GM23338 (cell line): ENCODE measurements around the gene HRK. TPM values are rescaled to one million over a fixed set of nuclear protein-coding genes. Genes with fewer than 3 reads are reported as not detected.
A peak's percentile ranks its signal among the peaks of the same experiment; 100 is the strongest.

Experiments
- ATAC-seq: fragments of 200-7000 bp; cut with Tn5 transposase; 3 replicates; pipeline ENCODE4 v1.9.1; 2020
- DNase-seq: peaks from one replicate; pipeline ENCODE4 v3.0.0-alpha.2; 2015; ENCODE audit warnings: low spot score
- H2AFZ ChIP-seq: fragments of 200-600 bp; sonication (generic); 2 replicates; pipeline ENCODE4 v1.8.0; 2016; ENCODE audit warnings: antibody characterized with exemption, mild to moderate bottlenecking, moderate library complexity
- H3F3A ChIP-seq: fragments of 200-600 bp; sonication (generic); replicated peaks from 2 replicates; pipeline ENCODE4 v1.8.0; 2017; ENCODE audit warnings: antibody characterized with exemption, mixed run types, low read depth
- H3K27ac ChIP-seq: fragments of 200-600 bp; sonication (generic); 2 replicates; pipeline ENCODE4 v1.6.1; 2016; ENCODE audit warnings: low read depth
- H3K27me3 ChIP-seq: fragments of 200-600 bp; sonication (generic); 2 replicates; pipeline ENCODE4 v1.8.0; 2016; ENCODE audit warnings: mild to moderate bottlenecking, mixed run types, moderate library complexity; ENCODE audit not compliant: insufficient read depth
- H3K36me3 ChIP-seq: fragments of 200-600 bp; sonication (generic); 2 replicates; pipeline ENCODE4 v1.8.0; 2016; ENCODE audit warnings: mild to moderate bottlenecking; ENCODE audit not compliant: insufficient read depth
- H3K4me1 ChIP-seq: fragments of 200-600 bp; sonication (generic); 2 replicates; pipeline ENCODE4 v1.8.0; 2016; ENCODE audit warnings: mild to moderate bottlenecking, moderate library complexity; ENCODE audit not compliant: insufficient read depth
- H3K4me2 ChIP-seq: fragments of 200-600 bp; sonication (generic); 2 replicates; pipeline ENCODE4 v1.7.1; 2017; ENCODE audit warnings: mixed run types
- H3K4me3 ChIP-seq: fragments of 200-600 bp; sonication (generic); 2 replicates; pipeline ENCODE4 v1.6.1; 2016; ENCODE audit warnings: mixed run types
- H3K79me2 ChIP-seq: fragments of 200-600 bp; sonication (generic); replicated peaks from 2 replicates; pipeline ENCODE4 v1.8.0; 2017; ENCODE audit warnings: mild to moderate bottlenecking; ENCODE audit not compliant: insufficient read depth
- H3K9me2 ChIP-seq: fragments of 200-600 bp; sonication (generic); 2 replicates; pipeline ENCODE4 v1.8.0; 2017; ENCODE audit not compliant: insufficient read depth
- H4K20me1 ChIP-seq: fragments of 200-600 bp; sonication (generic); replicated peaks from 2 replicates; pipeline ENCODE4 v1.8.0; 2017; ENCODE audit warnings: mild to moderate bottlenecking; ENCODE audit not compliant: insufficient read depth
- H3K27ac Mint-ChIP-seq: 2 replicates; pipeline ENCODE4 v1.8.0; 2020; ENCODE audit warnings: inconsistent platforms, mild to moderate bottlenecking, moderate library complexity, mixed read lengths
- H3K27me3 Mint-ChIP-seq: 3 replicates; pipeline ENCODE4 v1.8.0; 2022; ENCODE audit warnings: low read depth, mild to moderate bottlenecking, moderate library complexity, mixed read lengths, inconsistent platforms; ENCODE audit not compliant: insufficient read depth, poor library complexity
- H3K36me3 Mint-ChIP-seq: 3 replicates; pipeline ENCODE4 v1.8.0; 2021; ENCODE audit warnings: low read depth, mild to moderate bottlenecking, inconsistent platforms, moderate library complexity, mixed read lengths
- H3K4me1 Mint-ChIP-seq: 3 replicates; pipeline ENCODE4 v1.8.0; 2020; ENCODE audit warnings: mild to moderate bottlenecking, inconsistent platforms, mixed read lengths
- H3K4me3 Mint-ChIP-seq: 3 replicates; pipeline ENCODE4 v1.8.0; 2021; ENCODE audit warnings: moderate library complexity, mild to moderate bottlenecking, inconsistent platforms, mixed read lengths
- H3K9me3 Mint-ChIP-seq: 3 replicates; pipeline ENCODE4 v1.8.0; 2020; ENCODE audit warnings: moderate library complexity, mild to moderate bottlenecking, inconsistent platforms, mixed read lengths
- EZH2 ChIP-seq: fragments of 200-600 bp; sonication (generic); IDR thresholded peaks from one replicate; pipeline ENCODE4 v1.8.0; 2017; ENCODE audit warnings: antibody characterized with exemption, mild to moderate bottlenecking, low read depth; ENCODE audit not compliant: unreplicated experiment
- EZH2phosphoT487 ChIP-seq: fragments of 200-600 bp; sonication (generic); IDR thresholded peaks from one replicate; pipeline ENCODE4 v1.8.1; 2018; ENCODE audit warnings: antibody characterized with exemption; ENCODE audit not compliant: unreplicated experiment
- JUNB ChIP-seq: IDR thresholded peaks from one replicate; pipeline ENCODE4 v1.6.1; 2016; ENCODE audit warnings: antibody characterized with exemption; ENCODE audit not compliant: unreplicated experiment
- polyA plus RNA-seq: library from polyadenylated mRNA; unstranded; fragments of >200 nt; fragmentation: Nextera tagmentation; extraction: Ambion mirVana; gene quantifications from 2 replicates; pipeline ENCODE4 v1.2.1, GENCODE V29; 2016
- total RNA-seq: library from RNA; depleted of rRNA; stranded (reverse); fragments of >200 nt; shearing (Covaris generic); gene quantifications from 2 replicates; pipeline ENCODE4 v1.2.3, GENCODE V29; 2014
- TF ChIP-seq, protein P1 (sequence below), 2 experiments: fragments of 200-600 bp in 1 of 2; sonication (generic) in 1 of 2; conservative IDR thresholded peaks; 2 replicates each; pipeline versions ENCODE4 v1.5.1 to v1.6.1; 2016 to 2017; ENCODE audit warnings: antibody characterized with exemption in 2 of 2, low read depth in 2 of 2, mild to moderate bottlenecking in 2 of 2, moderate library complexity in 1 of 2
- TF ChIP-seq, protein P2 (sequence below): IDR thresholded peaks from 2 replicates; pipeline ENCODE4 v1.6.1; 2016; ENCODE audit warnings: antibody characterized with exemption

Gene HRK
- total and polyA plus RNA-seq, 2 experiments from 2014 or later: 1.7 to 1.9 TPM

DNA sequence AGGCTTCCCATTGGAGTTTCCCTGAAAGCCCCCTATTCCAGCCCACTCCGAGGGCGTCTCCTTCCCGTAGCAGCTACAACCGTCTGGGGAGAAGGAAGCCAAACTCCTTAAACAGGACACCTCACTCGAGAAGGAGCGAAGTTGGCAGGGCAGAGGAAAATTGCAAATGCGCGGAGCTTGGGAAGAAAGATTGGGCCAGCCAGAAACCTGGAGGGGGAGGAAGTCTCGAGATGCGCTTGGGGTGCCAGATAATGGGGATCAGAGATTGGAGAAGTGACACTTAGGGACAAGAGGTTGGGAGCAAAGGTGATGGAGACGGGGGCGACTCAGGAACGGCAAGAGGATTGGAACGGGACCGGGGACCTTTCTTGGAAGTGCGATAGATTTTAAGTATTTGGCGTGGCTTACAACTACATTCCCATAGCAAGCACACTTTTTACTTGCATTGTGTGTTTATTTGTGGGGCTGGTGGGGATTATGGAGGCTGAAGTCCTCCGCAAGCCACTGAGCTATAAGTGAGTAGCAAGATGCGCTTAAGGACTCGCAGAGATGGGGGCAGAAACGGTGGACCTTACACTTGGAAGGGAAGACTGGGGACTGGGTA is 926 bp downstream of the HRK start (continued):
- TF ChIP-seq, protein P1, sequence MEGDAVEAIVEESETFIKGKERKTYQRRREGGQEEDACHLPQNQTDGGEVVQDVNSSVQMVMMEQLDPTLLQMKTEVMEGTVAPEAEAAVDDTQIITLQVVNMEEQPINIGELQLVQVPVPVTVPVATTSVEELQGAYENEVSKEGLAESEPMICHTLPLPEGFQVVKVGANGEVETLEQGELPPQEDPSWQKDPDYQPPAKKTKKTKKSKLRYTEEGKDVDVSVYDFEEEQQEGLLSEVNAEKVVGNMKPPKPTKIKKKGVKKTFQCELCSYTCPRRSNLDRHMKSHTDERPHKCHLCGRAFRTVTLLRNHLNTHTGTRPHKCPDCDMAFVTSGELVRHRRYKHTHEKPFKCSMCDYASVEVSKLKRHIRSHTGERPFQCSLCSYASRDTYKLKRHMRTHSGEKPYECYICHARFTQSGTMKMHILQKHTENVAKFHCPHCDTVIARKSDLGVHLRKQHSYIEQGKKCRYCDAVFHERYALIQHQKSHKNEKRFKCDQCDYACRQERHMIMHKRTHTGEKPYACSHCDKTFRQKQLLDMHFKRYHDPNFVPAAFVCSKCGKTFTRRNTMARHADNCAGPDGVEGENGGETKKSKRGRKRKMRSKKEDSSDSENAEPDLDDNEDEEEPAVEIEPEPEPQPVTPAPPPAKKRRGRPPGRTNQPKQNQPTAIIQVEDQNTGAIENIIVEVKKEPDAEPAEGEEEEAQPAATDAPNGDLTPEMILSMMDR (conservative IDR thresholded peaks at IDR 0.05; ENCODE audit: low read depth in 2 of 2): no peak
- peak; percentile 21 for TF ChIP-seq EZH2phosphoT487
- TF ChIP-seq, protein P2, sequence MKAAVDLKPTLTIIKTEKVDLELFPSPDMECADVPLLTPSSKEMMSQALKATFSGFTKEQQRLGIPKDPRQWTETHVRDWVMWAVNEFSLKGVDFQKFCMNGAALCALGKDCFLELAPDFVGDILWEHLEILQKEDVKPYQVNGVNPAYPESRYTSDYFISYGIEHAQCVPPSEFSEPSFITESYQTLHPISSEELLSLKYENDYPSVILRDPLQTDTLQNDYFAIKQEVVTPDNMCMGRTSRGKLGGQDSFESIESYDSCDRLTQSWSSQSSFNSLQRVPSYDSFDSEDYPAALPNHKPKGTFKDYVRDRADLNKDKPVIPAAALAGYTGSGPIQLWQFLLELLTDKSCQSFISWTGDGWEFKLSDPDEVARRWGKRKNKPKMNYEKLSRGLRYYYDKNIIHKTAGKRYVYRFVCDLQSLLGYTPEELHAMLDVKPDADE: no peak

DNA sequence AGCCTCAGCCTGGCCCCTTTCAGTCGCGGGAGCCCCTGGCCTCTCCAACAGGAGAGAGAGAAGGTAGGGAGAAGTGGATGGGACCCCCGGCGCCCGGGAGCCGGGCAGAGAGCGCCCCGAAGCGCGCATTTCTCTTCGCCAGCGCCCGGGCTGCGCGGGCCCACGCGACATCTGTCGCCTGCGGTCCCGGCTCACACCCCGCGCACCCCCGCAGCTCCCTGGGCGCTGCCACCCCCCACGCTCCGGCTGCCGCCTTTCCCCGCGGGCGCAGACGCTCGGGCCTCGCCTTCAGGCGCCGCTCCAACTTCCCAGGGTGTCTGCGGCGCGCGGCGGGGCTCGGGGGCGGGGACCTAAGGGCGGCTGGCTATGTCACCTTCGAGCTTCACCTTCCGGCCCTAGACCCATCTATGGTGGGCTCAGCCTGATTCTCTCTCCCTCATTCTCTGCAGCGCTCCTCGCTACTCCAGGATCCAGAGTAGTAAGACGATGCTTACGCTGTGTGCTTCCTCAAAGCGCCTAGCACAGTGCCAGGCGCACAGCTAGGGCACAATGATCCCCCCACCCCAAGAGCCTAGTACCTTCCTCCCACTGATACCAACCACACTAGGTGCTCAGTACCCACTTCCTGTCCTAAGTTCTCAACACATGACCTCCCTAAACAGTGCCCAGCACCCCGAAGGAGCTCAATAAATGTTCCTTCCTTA is 1.6 kb downstream of the HRK start:
- Histone ChIP-seq H3F3A (peaks cover 30% of the 10 kb centered on the region), H3K4me1 (peaks cover 45% of the 10 kb centered on the region), H3K79me2 (0 out of 2 replicates have a peak, but pooled peaks cover 4% of the 10 kb centered on the region), H3K27me3 (peaks cover 94% of the 10 kb centered on the region), H3K4me2 (peak overlapping the region; percentile 97), H3K9me2 (no peaks in the 10 kb centered on the region), H3K36me3 (no peaks in the 10 kb centered on the region), H3K27ac (no peak overlapping the region), H2AFZ (peak overlapping the region; percentile 96), H4K20me1 (peaks cover 18% of the 10 kb centered on the region; the same call in 1 of the 2 replicates), H3K4me3 (peak overlapping the region; percentile 78)
- Mint-ChIP-seq H3K4me1 (peaks cover 41% of the 10 kb centered on the region), H3K27me3 (peaks cover 63% of the 10 kb centered on the region), H3K36me3 (peaks cover 6% of the 10 kb centered on the region), H3K4me3 (peak overlapping the region; percentile 88), H3K9me3 (peaks cover 2% of the 10 kb centered on the region), H3K27ac (no peak overlapping the region)
- DNase-seq (peak; percentile 42), ATAC-seq (peak; percentile 2; the same call in 2 of the 3 replicates)
- TF ChIP-seq JUNB (no peak), EZH2 (peak; percentile 14)

DNA sequence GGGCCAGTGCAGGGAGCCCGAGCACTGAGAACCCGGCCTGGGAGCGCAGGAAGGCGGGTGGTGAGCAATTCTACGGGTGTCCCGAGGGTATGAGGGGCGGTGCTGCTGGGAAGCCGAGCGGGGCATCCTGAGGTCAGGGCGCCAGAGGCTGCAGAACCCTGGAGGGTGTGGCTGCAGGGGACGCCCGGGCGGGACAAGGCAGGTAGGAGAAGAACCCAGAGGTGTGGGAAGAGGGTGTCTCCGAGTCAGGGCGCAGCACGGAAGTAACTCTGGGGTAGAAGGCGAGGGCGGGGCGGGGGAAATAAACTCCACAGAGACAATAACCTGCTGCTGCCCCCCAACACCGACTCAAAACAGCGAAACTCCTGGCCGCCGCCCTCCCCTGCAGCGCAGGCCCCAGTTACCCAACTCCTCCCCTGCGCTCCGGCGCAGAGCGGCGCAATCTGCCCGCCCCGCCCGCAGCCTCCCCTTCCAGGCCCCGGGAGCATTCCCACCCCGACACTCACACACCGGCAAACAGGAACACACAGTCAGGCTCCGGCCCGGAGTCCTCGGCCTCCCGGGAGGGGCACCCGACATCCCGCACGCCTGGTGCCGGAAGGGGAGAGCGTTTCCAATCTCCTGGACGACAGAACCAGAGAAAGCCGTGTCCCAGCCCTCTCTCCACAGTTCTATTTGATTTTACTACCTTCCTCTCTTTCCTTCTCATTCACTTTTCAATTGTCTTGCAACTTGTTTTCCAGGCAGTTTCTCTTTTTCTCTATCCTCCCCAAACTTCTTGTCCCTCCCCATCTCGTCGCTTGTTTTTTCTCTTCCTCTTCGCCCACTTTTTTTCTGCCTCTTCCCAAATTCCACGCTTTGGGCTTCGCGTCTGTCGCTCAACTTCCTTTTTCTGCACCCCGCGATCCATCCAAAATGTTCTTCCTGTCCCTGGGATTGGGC is 2.4 kb downstream of the HRK start:
- peak; percentile 29 for ATAC-seq
- Mint-ChIP-seq H3K36me3 (peaks cover 10% of the 10 kb centered on the region), H3K9me3 (peaks cover 4% of the 10 kb centered on the region), H3K27me3 (peaks cover 62% of the 10 kb centered on the region), H3K4me1 (peaks cover 41% of the 10 kb centered on the region), H3K4me3 (peak overlapping the region; percentile 77), H3K27ac (no peak overlapping the region)
- no peak overlapping the region for H3K27ac ChIP-seq
- peak; percentile 62 for DNase-seq
- TF ChIP-seq, protein P1 (conservative IDR thresholded peaks at IDR 0.05; ENCODE audit: low read depth in 2 of 2): no peak
- peak; percentile 97 for TF ChIP-seq EZH2
- H3F3A ChIP-seq: peaks cover 30% of the 10 kb centered on the region
- H3K79me2 ChIP-seq: 0 out of 2 replicates have a peak, but pooled peaks cover 4% of the 10 kb centered on the region
- peak overlapping the region; percentile 78 for H3K4me3 ChIP-seq
- H3K4me2 ChIP-seq: peak overlapping the region; percentile 97
- H2AFZ ChIP-seq: peak overlapping the region; percentile 96
- peaks cover 45% of the 10 kb centered on the region for H3K4me1 ChIP-seq
- H4K20me1 ChIP-seq: peaks cover 18% of the 10 kb centered on the region; the same call in 1 of the 2 replicates
- no peaks in the 10 kb centered on the region for H3K9me2 ChIP-seq
- no peaks in the 10 kb centered on the region for H3K36me3 ChIP-seq
- H3K27me3 ChIP-seq: peaks cover 90% of the 10 kb centered on the region
